Stimulated activated memory B cell treated with anti-CD40 and anti-IgM and Interleukin-4, amounts not matched to agents 10 μg/mL and 1 μg/mL and 100 μg/mL, for 72 hours (primary cell): ENCODE data around the gene TMEM204.

Source experiments
- ATAC-seq: fragments of 150-1000 bp; cut with Tn5 transposase; 2 replicates; pipeline ENCODE4 v1.10.0; 2021
- H3K27ac Mint-ChIP-seq: one replicate; pipeline ENCODE4 v1.8.0; 2022; ENCODE audit warnings: mild to moderate bottlenecking, mixed read lengths
- H3K27me3 Mint-ChIP-seq: one replicate; pipeline ENCODE4 v1.8.0; 2022; ENCODE audit warnings: mixed read lengths
- H3K36me3 Mint-ChIP-seq: one replicate; pipeline ENCODE4 v1.8.0; 2022; ENCODE audit warnings: mixed read lengths
- H3K4me1 Mint-ChIP-seq: one replicate; pipeline ENCODE4 v1.8.0; 2022; ENCODE audit warnings: mixed read lengths
- H3K4me3 Mint-ChIP-seq: one replicate; pipeline ENCODE4 v1.8.0; 2022; ENCODE audit warnings: mild to moderate bottlenecking, moderate library complexity, mixed read lengths
- H3K9me3 Mint-ChIP-seq: one replicate; pipeline ENCODE4 v1.8.0; 2022; ENCODE audit warnings: mixed read lengths

TMEM204 gene

GRCh38 chr16:1495211-1495888, 38.1 kb upstream of the TMEM204 start:
- no peak overlapping the region for H3K4me3 Mint-ChIP-seq
- peaks cover 26% of the 10 kb centered on the region for H3K36me3 Mint-ChIP-seq
- ATAC-seq, result no peak
- H3K9me3 Mint-ChIP-seq, result no peaks in the 10 kb centered on the region
- no peaks in the 10 kb centered on the region for H3K27me3 Mint-ChIP-seq
- no peak overlapping the region for H3K27ac Mint-ChIP-seq
- peaks cover 20% of the 10 kb centered on the region for H3K4me1 Mint-ChIP-seq

GRCh38 chr16:1495889-1496262, 37.6 kb upstream of the TMEM204 start:
- no peak for ATAC-seq
- no peaks in the 10 kb centered on the region for H3K27me3 Mint-ChIP-seq
- no peaks in the 10 kb centered on the region for H3K9me3 Mint-ChIP-seq
- peaks cover 26% of the 10 kb centered on the region for H3K36me3 Mint-ChIP-seq
- H3K27ac Mint-ChIP-seq, result no peak overlapping the region
- H3K4me3 Mint-ChIP-seq, result no peak overlapping the region
- H3K4me1 Mint-ChIP-seq, result peaks cover 20% of the 10 kb centered on the region

- Mint-ChIP-seq H3K4me3 (no peak overlapping the region), H3K9me3 (no peaks in the 10 kb centered on the region), H3K27me3 (no peaks in the 10 kb centered on the region), H3K27ac (no peak overlapping the region), H3K36me3 (peaks cover 28% of the 10 kb centered on the region), H3K4me1 (peaks cover 20% of the 10 kb centered on the region)
- no peak for ATAC-seq
Observed at GRCh38 chr16:1496464-1496863, 37.0 kb upstream of the TMEM204 start.

DNA sequence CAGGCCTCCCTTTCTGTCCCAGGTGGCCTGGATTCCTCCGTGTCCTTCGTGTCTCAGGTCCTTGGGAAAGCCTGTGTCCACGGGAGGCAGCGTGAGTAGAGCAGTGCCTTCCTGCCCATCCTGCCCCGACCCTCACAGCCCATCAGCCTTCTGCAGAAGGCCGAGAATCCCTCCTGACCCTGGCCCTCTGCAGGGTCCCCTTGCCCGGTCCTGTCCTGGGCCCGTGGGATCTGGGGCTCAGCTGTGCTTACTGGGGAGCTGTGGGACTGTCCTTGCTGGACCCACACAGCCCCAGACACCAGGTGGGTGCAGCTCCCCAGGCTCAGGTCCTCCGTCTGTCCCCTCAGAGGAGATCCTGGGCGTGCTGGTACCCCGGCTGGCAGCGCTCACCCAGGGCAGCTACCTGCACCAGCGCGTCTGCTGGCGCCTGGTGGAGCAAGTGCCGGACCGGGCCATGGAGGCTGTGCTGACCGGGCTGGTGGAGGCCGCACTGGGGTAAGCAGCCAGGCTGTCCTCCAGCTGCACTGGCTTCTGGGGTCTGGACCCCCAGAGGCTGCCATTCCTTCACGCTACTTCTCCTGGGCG, 36.4 kb upstream of the TMEM204 start:
- H3K4me3 Mint-ChIP-seq, result no peak overlapping the region
- H3K9me3 Mint-ChIP-seq, result no peaks in the 10 kb centered on the region
- ATAC-seq, result no peak
- peaks cover 33% of the 10 kb centered on the region for H3K36me3 Mint-ChIP-seq
- H3K27me3 Mint-ChIP-seq, result no peaks in the 10 kb centered on the region
- H3K4me1 Mint-ChIP-seq, result peaks cover 18% of the 10 kb centered on the region
- H3K27ac Mint-ChIP-seq, result no peak overlapping the region

DNA sequence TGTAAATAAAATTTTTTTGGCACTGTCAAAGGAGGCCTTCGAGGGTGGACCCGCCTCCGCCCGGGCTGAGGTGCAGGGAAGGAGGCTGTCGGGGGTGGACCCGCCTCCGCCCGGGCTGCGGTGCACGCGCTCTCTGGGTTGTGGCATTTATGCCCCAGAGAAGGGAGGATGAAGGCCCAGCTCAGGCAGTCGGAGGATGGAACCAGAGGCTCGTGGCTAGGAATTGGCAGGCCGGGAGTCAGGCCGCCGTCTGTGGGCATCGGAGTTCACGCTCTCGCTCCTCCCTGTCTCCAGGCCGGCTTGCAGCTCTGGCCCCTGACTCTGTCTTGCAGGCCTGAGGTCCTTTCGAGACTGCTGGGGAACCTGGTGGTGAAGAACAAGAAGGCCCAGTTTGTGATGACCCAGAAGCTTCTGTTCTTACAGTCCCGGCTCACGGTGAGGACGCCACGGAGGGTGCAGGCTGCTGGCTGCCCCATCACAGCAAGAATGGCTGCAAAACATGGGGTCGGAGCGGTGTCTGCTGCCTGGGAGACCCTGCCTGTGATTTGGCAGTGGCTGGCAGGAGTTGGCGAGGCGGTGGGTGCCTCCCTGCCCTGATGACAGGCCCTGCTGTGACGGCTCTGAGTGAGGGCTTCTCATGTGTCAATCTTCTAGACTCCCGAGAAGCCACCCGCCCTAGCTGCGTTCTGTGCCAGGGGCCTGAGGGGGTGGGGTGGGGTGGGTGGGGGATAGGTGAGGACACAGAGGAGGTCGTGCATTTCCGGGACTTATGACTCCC, 34.4 kb upstream of the TMEM204 start:
- Mint-ChIP-seq H3K36me3 (peaks cover 44% of the 10 kb centered on the region), H3K27me3 (no peaks in the 10 kb centered on the region), H3K4me3 (no peak overlapping the region), H3K4me1 (peaks cover 6% of the 10 kb centered on the region), H3K27ac (no peak overlapping the region), H3K9me3 (no peaks in the 10 kb centered on the region)
- no peak for ATAC-seq

DNA sequence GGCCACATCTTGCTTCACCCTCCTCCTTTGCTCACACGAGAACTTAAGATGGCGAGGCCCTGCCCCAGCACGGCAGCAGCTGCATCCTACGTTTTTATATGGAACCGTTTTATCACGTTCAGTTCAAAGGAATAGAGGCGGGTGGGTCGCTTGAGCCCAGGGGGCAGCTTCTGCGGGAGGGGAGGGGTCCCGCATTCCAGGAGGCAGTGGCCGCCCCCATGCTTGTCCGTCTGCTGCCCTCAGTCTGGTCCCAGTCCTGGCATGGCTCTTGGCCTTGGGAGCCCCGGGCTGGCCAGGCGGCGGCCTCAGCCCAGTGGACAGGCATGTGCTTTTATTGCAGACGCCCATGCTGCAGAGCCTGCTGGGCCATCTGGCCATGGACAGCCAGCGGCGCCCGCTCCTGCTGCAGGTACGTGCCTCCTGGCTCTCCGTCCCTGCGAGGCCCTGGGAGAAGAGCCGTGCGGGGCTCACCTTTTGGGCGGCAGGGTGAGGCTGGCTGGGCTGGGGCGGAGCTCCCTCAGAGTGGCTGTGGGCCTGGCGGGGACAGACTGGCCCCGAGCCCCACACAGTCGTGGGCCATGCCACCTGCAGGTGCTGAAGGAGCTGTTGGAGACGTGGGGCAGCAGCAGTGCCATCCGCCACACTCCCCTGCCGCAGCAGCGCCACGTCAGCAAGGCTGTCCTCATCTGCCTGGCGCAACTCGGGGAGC, 33.6 kb upstream of the TMEM204 start:
- Mint-ChIP-seq H3K9me3 (no peaks in the 10 kb centered on the region), H3K4me1 (no peaks in the 10 kb centered on the region), H3K36me3 (peaks cover 44% of the 10 kb centered on the region), H3K27me3 (no peaks in the 10 kb centered on the region), H3K4me3 (no peak overlapping the region), H3K27ac (no peak overlapping the region)
- no peak for ATAC-seq

- no peaks in the 10 kb centered on the region for H3K9me3 Mint-ChIP-seq
- peaks cover 44% of the 10 kb centered on the region for H3K36me3 Mint-ChIP-seq
- ATAC-seq, result no peak
- H3K27ac Mint-ChIP-seq, result no peak overlapping the region
- no peaks in the 10 kb centered on the region for H3K4me1 Mint-ChIP-seq
- no peak overlapping the region for H3K4me3 Mint-ChIP-seq
- no peaks in the 10 kb centered on the region for H3K27me3 Mint-ChIP-seq
Observed at GRCh38 chr16:1500465-1501150, 32.9 kb upstream of the TMEM204 start.

DNA sequence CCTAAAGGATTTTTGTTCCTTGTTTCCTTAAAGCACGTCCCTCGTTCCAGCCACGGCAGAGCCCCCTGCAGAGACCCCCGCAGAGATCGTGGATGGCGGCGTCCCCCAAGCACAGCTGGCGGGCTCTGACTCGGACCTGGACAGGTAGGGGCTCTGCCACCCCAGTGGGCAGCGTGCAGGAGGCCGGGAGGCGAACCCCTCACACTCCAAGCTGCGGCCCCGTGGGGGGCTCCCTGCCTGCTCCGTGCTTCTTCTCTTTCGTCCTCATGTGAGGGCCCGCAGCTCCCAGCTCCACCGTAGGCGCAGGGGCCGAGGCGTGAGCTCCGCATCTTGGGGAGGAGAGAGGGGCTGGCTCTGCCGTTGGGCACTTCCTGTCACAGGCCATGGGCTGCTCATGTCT, 31.8 kb upstream of the TMEM204 start:
- ATAC-seq, result no peak
- H3K9me3 Mint-ChIP-seq, result no peaks in the 10 kb centered on the region
- peaks cover 45% of the 10 kb centered on the region for H3K36me3 Mint-ChIP-seq
- H3K27me3 Mint-ChIP-seq, result no peaks in the 10 kb centered on the region
- no peak overlapping the region for H3K27ac Mint-ChIP-seq
- H3K4me1 Mint-ChIP-seq, result no peaks in the 10 kb centered on the region
- no peak overlapping the region for H3K4me3 Mint-ChIP-seq

DNA sequence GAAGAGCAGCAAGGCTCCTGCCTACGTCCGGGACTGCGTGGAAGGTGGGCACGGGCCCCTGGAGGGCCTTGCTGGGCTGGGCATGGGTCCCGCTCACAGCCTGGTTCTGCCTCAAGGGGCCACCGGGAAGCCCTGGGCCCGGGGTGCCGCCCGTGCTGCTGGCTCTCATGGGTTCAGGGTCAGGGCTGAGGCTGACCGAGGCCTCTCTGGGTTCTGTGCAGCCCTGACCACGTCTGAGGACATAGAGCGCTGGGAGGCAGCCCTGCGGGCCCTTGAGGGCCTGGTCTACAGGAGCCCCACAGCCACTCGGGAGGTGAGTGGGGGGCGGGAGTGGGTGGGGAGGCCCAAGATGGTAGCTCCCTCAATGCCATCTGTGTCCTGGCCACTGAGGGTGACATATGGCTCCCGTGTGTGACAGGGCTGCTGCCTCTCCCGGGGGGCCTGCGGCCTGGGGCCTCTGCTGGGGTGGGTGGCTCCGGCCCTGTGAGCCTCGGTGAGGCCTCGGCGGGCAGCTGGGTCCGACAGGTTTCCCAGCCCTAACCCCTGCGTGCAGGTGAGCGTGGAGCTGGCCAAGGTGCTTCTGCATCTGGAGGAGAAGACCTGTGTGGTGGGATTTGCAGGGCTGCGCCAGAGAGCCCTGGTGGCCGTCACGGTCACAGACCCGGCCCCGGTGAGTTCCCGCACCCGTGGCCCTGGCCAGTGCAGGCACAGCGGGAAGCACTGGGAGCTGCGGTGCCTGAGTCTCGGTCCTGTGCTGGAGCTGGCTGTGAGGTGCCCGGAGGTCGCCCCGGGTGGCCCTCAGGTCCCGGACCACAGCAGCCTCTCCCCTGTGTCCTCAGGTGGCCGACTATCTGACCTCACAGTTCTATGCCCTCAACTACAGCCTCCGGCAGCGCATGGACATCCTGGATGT, 31.1 kb upstream of the TMEM204 start:
- Mint-ChIP-seq H3K27me3 (no peaks in the 10 kb centered on the region), H3K27ac (no peak overlapping the region), H3K4me3 (no peak overlapping the region), H3K4me1 (no peaks in the 10 kb centered on the region), H3K9me3 (no peaks in the 10 kb centered on the region), H3K36me3 (peaks cover 43% of the 10 kb centered on the region)
- no peak for ATAC-seq

GRCh38 chr16:1503110-1503955, 30.1 kb upstream of the TMEM204 start:
- H3K4me3 Mint-ChIP-seq, result no peak overlapping the region
- peaks cover 39% of the 10 kb centered on the region for H3K36me3 Mint-ChIP-seq
- no peak for ATAC-seq
- no peaks in the 10 kb centered on the region for H3K27me3 Mint-ChIP-seq
- H3K4me1 Mint-ChIP-seq, result no peaks in the 10 kb centered on the region
- no peaks in the 10 kb centered on the region for H3K9me3 Mint-ChIP-seq
- no peak overlapping the region for H3K27ac Mint-ChIP-seq

GRCh38 chr16:1505073-1505844, 28.2 kb upstream of the TMEM204 start:
- Mint-ChIP-seq H3K27me3 (no peaks in the 10 kb centered on the region), H3K4me1 (no peaks in the 10 kb centered on the region), H3K4me3 (no peak overlapping the region), H3K9me3 (no peaks in the 10 kb centered on the region), H3K36me3 (peaks cover 37% of the 10 kb centered on the region), H3K27ac (no peak overlapping the region)
- ATAC-seq, result no peak

- no peak overlapping the region for H3K4me3 Mint-ChIP-seq
- no peaks in the 10 kb centered on the region for H3K4me1 Mint-ChIP-seq
- H3K9me3 Mint-ChIP-seq, result no peaks in the 10 kb centered on the region
- no peaks in the 10 kb centered on the region for H3K27me3 Mint-ChIP-seq
- no peak overlapping the region for H3K27ac Mint-ChIP-seq
- no peak for ATAC-seq
- H3K36me3 Mint-ChIP-seq, result peaks cover 42% of the 10 kb centered on the region
Observed at GRCh38 chr16:1505912-1506311, 27.6 kb upstream of the TMEM204 start.
